Karpas-422 (cell line): ENCODE measurements around the gene GADL1. TPM values are rescaled to one million over a fixed set of nuclear protein-coding genes. Genes with fewer than 3 reads are reported as not detected.

ENCODE experiments used
- DNase-seq: peaks from one replicate; pipeline ENCODE4 v3.0.0-alpha.2; 2015
- H2AFZ ChIP-seq: fragments of 200-600 bp; sonication (generic); 2 replicates; pipeline ENCODE4 v1.6.1; 2014; ENCODE audit warnings: antibody characterized with exemption, low read length, mixed read lengths
- H3K27ac ChIP-seq: fragments of 200-600 bp; sonication (generic); 2 replicates; pipeline ENCODE4 v1.5.1; 2014; ENCODE audit warnings: mild to moderate bottlenecking, low read length, moderate library complexity
- H3K27me3 ChIP-seq: fragments of 200-600 bp; sonication (generic); 2 replicates; pipeline ENCODE4 v1.6.1; 2014; ENCODE audit warnings: low read length, mixed read lengths
- H3K36me3 ChIP-seq: fragments of 200-600 bp; sonication (generic); 2 replicates; pipeline ENCODE4 v1.6.1; 2014; ENCODE audit warnings: low read length, mixed read lengths; ENCODE audit not compliant: insufficient read depth
- H3K4me1 ChIP-seq: fragments of 200-600 bp; sonication (generic); 2 replicates; pipeline ENCODE4 v1.6.1; 2014; ENCODE audit warnings: mild to moderate bottlenecking, low read length, mixed read lengths
- H3K4me2 ChIP-seq: fragments of 200-600 bp; sonication (generic); 2 replicates; pipeline ENCODE4 v1.6.1; 2014; ENCODE audit warnings: low read length, low read depth, mild to moderate bottlenecking; ENCODE audit not compliant: poor library complexity, severe bottlenecking
- H3K4me3 ChIP-seq: fragments of 200-600 bp; sonication (generic); 2 replicates; pipeline ENCODE4 v1.5.1; 2014; ENCODE audit warnings: mild to moderate bottlenecking, antibody characterized with exemption, low read length, mixed read lengths
- H3K79me2 ChIP-seq: fragments of 200-600 bp; sonication (generic); 2 replicates; pipeline ENCODE4 v1.6.1; 2014; ENCODE audit warnings: mild to moderate bottlenecking, low read length, mixed read lengths
- H3K9ac ChIP-seq: fragments of 200-600 bp; sonication (generic); 2 replicates; pipeline ENCODE4 v1.6.0; 2014; ENCODE audit warnings: low read length
- H3K9me2 ChIP-seq: fragments of 200-600 bp; sonication (generic), shearing (Covaris generic); replicated peaks from 2 replicates; pipeline ENCODE4 v1.6.0; 2014; ENCODE audit warnings: mild to moderate bottlenecking, low read length, moderate library complexity; ENCODE audit not compliant: insufficient read depth
- H3K9me3 ChIP-seq: fragments of 300-700, 200-600 bp; sonication (generic); 2 replicates; pipeline ENCODE4 v1.6.1; 2014; ENCODE audit warnings: low read length, mixed read lengths
- H4K20me1 ChIP-seq: fragments of 200-600 bp; sonication (generic); 2 replicates; pipeline ENCODE4 v1.6.1; 2014; ENCODE audit warnings: mild to moderate bottlenecking, antibody characterized with exemption, low read length, low read depth; ENCODE audit not compliant: insufficient read depth
- total RNA-seq: library from RNA; depleted of rRNA; stranded (reverse); fragments of >200 nt; shearing (Covaris generic); gene quantifications from 2 replicates; pipeline ENCODE4 v1.2.3, GENCODE V29; 2014; ENCODE audit warnings: low replicate concordance

The GADL1 gene
- total RNA-seq, 1 experiment from 2014 or later, result not detected

DNA sequence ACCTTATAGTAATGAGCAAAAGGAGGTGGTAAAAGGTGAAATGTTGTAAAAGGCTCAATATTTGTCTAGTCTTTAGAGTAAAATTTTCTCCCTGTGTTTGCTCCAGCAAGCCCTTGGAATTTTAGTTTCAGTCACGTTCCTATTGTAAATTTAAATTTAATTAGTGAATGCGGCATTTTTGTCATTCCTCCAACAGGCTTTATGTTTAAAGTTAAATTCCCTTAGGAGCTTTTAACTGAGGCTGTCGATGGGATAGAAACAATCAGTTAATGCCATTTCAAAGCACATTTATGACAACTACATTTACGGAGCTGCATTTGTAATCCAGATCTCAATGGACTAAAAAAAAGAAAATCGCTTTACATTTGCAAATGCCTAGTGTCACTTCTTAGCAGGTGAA lies 868 bp upstream of the GADL1 start:
- Histone ChIP-seq H3K27ac (no peak overlapping the region), H3K4me1 (no peaks in the 10 kb centered on the region), H3K36me3 (no peaks in the 10 kb centered on the region), H3K4me3 (no peak overlapping the region), H3K9me2 (no peaks in the 10 kb centered on the region), H3K4me2 (no peak overlapping the region), H2AFZ (no peak overlapping the region), H3K9ac (no peak overlapping the region), H3K79me2 (no peaks in the 10 kb centered on the region), H4K20me1 (no peaks in the 10 kb centered on the region), H3K27me3 (no peaks in the 10 kb centered on the region), H3K9me3 (no peaks in the 10 kb centered on the region)
- DNase-seq, result no peak

DNA sequence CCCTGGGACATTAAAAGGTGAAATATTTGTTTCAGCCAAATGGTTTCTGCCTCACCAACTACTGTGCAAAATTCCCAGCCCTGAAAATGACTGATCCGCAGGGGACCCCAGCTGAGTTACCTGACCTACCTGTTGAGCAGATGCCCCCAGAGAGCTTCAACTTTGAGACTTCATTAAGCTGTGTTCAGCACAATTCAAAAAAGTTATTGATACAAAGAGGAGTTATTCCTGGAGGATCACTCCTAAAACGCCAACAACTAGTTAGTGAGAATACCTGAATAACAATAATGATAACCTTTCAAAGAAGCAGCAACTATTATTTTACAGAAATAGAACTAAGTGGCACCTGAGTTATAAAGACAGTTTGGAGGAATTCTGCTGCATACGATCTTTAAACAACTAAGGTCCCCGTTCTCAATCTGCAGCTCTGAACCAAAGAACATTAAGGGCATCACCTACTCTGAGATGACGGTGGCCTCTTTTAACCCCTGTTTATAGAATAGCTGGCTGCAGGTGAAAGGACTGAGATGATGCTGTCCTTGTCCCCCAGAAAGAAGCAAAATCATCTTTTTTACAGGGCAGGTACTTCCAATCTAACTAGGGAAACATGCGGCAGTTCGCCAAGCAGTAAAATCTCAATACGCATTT lies 659 bp downstream of the GADL1 start:
- no peak overlapping the region for H3K27ac ChIP-seq
- H4K20me1 ChIP-seq, result no peaks in the 10 kb centered on the region
- H3K79me2 ChIP-seq, result no peaks in the 10 kb centered on the region
- no peak overlapping the region for H3K9ac ChIP-seq
- no peaks in the 10 kb centered on the region for H3K9me2 ChIP-seq
- H3K4me1 ChIP-seq, result no peaks in the 10 kb centered on the region
- H3K27me3 ChIP-seq, result no peaks in the 10 kb centered on the region
- no peaks in the 10 kb centered on the region for H3K36me3 ChIP-seq
- H3K4me2 ChIP-seq, result no peak overlapping the region
- H2AFZ ChIP-seq, result no peak overlapping the region
- no peaks in the 10 kb centered on the region for H3K9me3 ChIP-seq
- no peak overlapping the region for H3K4me3 ChIP-seq
- DNase-seq, result no peak

DNA sequence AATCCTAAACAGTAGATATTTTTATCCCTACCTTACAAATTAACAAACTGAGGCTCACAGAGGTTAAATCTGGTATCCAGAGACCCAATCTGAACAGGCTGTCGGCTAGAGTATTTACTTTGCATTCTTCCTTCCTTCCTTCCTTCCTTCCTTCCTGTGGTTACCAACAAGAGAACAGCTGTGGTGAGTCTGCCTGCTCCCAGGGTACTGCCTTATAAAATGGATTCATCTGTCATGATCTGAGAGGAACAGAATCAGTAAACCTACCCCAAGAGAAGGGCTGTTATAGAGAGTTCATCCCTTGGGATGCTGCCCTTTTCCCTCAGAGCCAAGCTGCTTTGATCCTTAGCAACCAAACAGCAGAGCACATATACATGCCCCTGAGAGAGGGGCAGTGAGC lies 3.6 kb downstream of the GADL1 start:
- no peaks in the 10 kb centered on the region for H3K36me3 ChIP-seq
- no peaks in the 10 kb centered on the region for H3K27me3 ChIP-seq
- no peak overlapping the region for H3K4me2 ChIP-seq
- H4K20me1 ChIP-seq, result no peaks in the 10 kb centered on the region
- no peak overlapping the region for H3K9ac ChIP-seq
- no peaks in the 10 kb centered on the region for H3K9me2 ChIP-seq
- DNase-seq, result no peak
- no peak overlapping the region for H2AFZ ChIP-seq
- H3K27ac ChIP-seq, result no peak overlapping the region
- no peaks in the 10 kb centered on the region for H3K4me1 ChIP-seq
- H3K4me3 ChIP-seq, result no peak overlapping the region
- H3K79me2 ChIP-seq, result no peaks in the 10 kb centered on the region
- no peaks in the 10 kb centered on the region for H3K9me3 ChIP-seq

DNA sequence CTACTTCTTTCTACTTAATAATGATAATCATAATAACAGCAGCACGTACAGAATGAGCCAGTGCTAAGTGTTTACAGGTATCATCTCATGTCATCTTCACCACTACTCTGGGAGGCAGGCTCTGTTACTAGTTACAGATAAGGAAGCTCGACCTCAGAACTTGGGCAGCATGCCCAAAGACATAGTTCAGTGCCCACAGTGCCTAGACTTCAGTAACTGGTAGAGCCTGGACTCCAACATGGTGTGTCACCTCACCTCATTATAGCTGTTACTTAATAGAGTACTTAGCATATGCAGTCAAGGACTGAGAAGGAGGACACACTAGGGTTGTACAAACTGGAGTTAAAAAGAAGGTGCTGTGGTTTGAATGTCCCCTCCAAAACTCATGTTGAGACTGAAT lies 7.6 kb downstream of the GADL1 start:
- no peaks in the 10 kb centered on the region for H4K20me1 ChIP-seq
- no peak overlapping the region for H3K9ac ChIP-seq
- H3K79me2 ChIP-seq, result no peaks in the 10 kb centered on the region
- no peak overlapping the region for H3K27ac ChIP-seq
- no peaks in the 10 kb centered on the region for H3K9me2 ChIP-seq
- no peaks in the 10 kb centered on the region for H3K4me1 ChIP-seq
- no peak overlapping the region for H2AFZ ChIP-seq
- no peak for DNase-seq
- no peak overlapping the region for H3K4me2 ChIP-seq
- no peaks in the 10 kb centered on the region for H3K27me3 ChIP-seq
- H3K4me3 ChIP-seq, result no peak overlapping the region
- no peaks in the 10 kb centered on the region for H3K36me3 ChIP-seq
- no peaks in the 10 kb centered on the region for H3K9me3 ChIP-seq

DNA sequence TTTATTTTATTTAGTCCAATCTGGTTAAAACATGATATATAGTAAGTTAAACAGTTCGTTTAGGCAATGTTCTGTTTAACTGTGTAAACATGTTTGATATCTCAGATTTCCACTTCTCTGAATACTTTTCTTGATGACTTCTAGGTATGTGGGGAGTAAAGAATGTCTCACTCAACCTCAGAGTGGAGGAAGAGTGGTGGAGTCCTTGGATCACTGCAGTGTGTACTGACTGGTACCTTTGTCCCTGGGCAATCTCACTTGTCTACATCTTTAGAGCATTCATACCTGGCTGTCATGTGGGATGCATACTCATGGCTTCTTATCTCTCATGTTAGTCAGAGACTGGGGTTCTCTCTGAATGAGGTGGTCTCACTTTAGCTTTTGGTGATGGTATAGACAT lies 15.6 kb downstream of the GADL1 start:
- Histone ChIP-seq H3K4me2 (no peak overlapping the region), H3K9me3 (no peaks in the 10 kb centered on the region), H3K4me1 (no peaks in the 10 kb centered on the region), H3K79me2 (no peaks in the 10 kb centered on the region), H3K27me3 (no peaks in the 10 kb centered on the region), H4K20me1 (no peaks in the 10 kb centered on the region), H3K9me2 (no peaks in the 10 kb centered on the region), H3K27ac (no peak overlapping the region), H3K36me3 (no peaks in the 10 kb centered on the region), H2AFZ (no peak overlapping the region), H3K4me3 (no peak overlapping the region), H3K9ac (no peak overlapping the region)
- DNase-seq, result no peak

DNA sequence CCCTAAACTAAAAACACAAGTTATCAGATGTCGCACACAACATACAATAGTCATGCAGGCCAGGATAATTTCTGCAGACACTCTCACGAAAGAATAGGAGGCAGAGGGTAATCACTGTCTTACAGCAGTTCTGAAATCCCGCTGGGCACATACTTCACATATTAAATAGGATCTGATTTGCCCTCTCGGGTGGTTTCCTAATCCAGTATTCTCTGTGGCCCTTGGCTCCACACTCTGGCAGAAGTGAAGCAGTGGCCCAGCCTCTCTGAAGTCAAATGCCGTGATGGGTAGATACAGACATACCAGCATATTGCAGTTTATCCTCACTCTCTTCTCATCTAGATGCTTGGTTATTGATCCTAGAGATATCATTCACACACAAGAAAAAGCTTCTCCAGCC lies 19.0 kb downstream of the GADL1 start:
- H3K36me3 ChIP-seq, result no peaks in the 10 kb centered on the region
- no peak for DNase-seq
- H3K9me3 ChIP-seq, result no peaks in the 10 kb centered on the region

DNA sequence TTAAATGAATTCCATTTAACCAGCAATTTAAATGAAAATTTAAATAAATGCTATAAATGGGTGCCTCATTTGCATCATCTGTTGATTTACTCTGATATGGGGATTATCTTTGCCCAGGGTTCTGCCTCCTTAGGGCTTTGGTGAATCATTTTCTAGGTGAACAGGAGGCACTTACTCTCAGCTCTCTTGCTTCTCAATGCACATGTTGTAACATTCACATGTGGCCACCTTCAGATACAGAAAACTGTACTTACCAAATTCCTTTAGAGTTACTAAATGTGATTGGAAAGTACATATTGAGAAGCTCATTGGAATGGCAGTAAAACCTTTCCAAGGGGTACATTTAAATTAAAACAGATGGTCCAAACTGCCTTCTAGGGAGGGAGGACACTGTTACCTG lies 20.8 kb downstream of the GADL1 start:
- DNase-seq, result no peak
- no peaks in the 10 kb centered on the region for H3K79me2 ChIP-seq
- H3K4me1 ChIP-seq, result no peaks in the 10 kb centered on the region
- no peaks in the 10 kb centered on the region for H3K27me3 ChIP-seq
- H2AFZ ChIP-seq, result no peak overlapping the region
- no peak overlapping the region for H3K9ac ChIP-seq
- no peaks in the 10 kb centered on the region for H3K9me3 ChIP-seq
- H3K4me2 ChIP-seq, result no peak overlapping the region
- H4K20me1 ChIP-seq, result no peaks in the 10 kb centered on the region
- H3K27ac ChIP-seq, result no peak overlapping the region
- H3K9me2 ChIP-seq, result no peaks in the 10 kb centered on the region
- H3K4me3 ChIP-seq, result no peak overlapping the region
- H3K36me3 ChIP-seq, result no peaks in the 10 kb centered on the region

More for the DNA sequence above, 19.0 kb downstream of the GADL1 start:
- Histone ChIP-seq H4K20me1 (no peaks in the 10 kb centered on the region), H3K79me2 (no peaks in the 10 kb centered on the region), H3K9ac (no peak overlapping the region), H2AFZ (no peak overlapping the region), H3K27me3 (no peaks in the 10 kb centered on the region), H3K9me2 (no peaks in the 10 kb centered on the region), H3K27ac (no peak overlapping the region), H3K4me2 (no peak overlapping the region), H3K4me1 (no peaks in the 10 kb centered on the region), H3K4me3 (no peak overlapping the region)

DNA sequence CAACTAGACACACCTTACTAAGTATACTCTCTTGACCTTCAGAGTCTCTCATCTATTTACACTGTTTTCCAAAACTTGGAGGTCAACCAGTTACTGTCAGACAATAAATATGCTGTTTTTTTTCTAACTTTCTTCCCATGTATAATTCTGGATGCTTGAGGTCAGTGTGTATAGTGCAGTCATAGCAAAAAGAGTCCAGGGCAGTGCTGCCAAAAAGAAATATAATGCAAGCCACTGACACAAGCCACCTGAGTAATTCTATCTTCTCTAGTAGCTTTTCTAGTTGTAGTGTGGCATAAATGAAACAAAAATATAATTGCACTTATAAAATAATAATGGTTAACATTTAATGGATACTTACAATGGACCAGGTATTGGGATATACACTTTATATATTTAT lies 21.6 kb downstream of the GADL1 start:
- Histone ChIP-seq H3K4me1 (no peaks in the 10 kb centered on the region), H3K4me2 (no peak overlapping the region), H3K27ac (no peak overlapping the region), H3K9me2 (no peaks in the 10 kb centered on the region), H3K27me3 (no peaks in the 10 kb centered on the region), H3K79me2 (no peaks in the 10 kb centered on the region), H3K9ac (no peak overlapping the region), H2AFZ (no peak overlapping the region), H3K4me3 (no peak overlapping the region), H3K9me3 (no peaks in the 10 kb centered on the region), H3K36me3 (no peaks in the 10 kb centered on the region), H4K20me1 (no peaks in the 10 kb centered on the region)
- no peak for DNase-seq

DNA sequence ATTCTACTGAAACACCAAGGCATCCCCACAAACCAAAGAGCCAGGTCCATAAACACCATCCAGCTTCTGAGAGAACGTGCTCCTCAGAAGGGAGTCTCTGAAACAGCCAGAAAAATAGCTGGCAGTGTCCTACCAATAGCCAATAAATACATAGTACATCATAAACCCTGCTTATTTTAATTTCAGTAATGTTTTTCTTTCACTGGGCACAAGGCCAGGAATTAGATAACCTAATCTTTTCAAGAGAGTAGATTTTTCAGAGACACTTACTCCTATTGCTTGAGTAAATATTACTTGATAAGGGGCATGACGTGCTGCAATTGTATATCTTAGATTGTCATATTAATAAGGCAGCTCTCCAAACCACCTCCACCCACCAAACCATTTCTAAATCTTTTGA lies 22.7 kb downstream of the GADL1 start:
- no peak for DNase-seq
- no peak overlapping the region for H3K27ac ChIP-seq
- H3K4me3 ChIP-seq, result no peak overlapping the region
- no peaks in the 10 kb centered on the region for H3K9me2 ChIP-seq
- no peaks in the 10 kb centered on the region for H3K36me3 ChIP-seq
- H3K27me3 ChIP-seq, result no peaks in the 10 kb centered on the region
- H3K9ac ChIP-seq, result no peak overlapping the region
- no peak overlapping the region for H2AFZ ChIP-seq
- H3K4me2 ChIP-seq, result no peak overlapping the region
- H3K9me3 ChIP-seq, result no peaks in the 10 kb centered on the region
- H3K4me1 ChIP-seq, result no peaks in the 10 kb centered on the region
- no peaks in the 10 kb centered on the region for H4K20me1 ChIP-seq
- no peaks in the 10 kb centered on the region for H3K79me2 ChIP-seq
